Stimulated activated CD4-positive, alpha-beta T cell treated with anti-CD3 and anti-CD28 coated beads, Interleukin-1b, Interleukin-23, amount 100 ng/mL, for 48 hours (primary cell): ENCODE data around the gene DDAH2.
A peak's percentile ranks its signal among the peaks of the same experiment; 100 is the strongest.

Experiments used
- DNase-seq: peaks from one replicate; pipeline ENCODE4 v3.0.0-alpha.2; 2020

Gene DDAH2

GRCh38 chr6:31758281-31758680, 29.2 kb upstream of the DDAH2 start:
- DNase-seq = no peak

DNA sequence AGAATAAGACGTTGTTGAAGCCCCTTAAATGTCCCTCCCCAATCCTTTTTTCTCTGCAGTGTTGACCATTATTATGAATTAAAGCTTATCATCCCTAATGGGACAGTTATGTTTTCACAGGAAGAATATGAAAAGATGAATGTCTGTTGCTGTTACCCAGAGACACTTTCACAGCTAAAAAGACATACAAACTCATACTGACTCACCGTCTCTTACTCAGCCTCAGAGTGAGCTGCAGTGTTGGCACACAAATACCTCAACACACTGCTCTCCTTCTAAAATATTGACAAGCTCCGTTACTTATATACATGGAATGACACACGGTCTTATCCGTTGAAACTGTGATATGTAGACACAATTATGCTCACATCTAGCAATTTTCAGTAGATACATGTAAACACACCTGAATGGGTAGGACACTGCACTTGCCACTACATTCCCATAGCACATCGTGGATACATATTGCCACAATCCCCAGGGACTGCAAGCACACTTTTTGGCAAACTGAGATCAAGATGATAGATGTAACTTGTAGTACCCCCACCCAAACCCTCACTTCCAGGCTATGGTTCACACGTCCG, 23.7 kb upstream of the DDAH2 start:
- DNase-seq = no peak

GRCh38 chr6:31750411-31751022, 21.4 kb upstream of the DDAH2 start:
- DNase-seq = no peak

GRCh38 chr6:31749301-31750036, 20.4 kb upstream of the DDAH2 start:
- no peak for DNase-seq

DNA sequence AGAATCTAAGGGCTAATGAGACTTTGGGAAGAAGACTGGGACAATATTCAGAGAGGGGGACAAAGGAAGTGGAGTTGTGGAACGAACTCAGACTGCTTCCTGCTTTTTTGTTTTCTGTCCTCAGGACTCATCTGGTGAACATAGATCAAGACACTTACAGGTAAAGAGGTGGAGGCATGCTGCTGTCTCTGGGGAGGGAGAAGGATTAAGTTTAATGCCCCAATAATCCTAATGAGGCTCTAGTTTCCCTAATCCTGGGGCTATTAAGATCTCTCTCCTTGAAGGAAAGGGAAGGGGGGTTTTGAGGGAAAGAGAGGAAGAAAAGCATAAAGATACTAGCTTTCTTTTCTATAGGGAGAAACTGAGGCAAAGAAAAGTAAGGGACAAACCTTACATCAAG, 15.3 kb upstream of the DDAH2 start:
- no peak for DNase-seq

GRCh38 chr6:31742894-31743293, 13.8 kb upstream of the DDAH2 start:
- DNase-seq = no peak

DNA sequence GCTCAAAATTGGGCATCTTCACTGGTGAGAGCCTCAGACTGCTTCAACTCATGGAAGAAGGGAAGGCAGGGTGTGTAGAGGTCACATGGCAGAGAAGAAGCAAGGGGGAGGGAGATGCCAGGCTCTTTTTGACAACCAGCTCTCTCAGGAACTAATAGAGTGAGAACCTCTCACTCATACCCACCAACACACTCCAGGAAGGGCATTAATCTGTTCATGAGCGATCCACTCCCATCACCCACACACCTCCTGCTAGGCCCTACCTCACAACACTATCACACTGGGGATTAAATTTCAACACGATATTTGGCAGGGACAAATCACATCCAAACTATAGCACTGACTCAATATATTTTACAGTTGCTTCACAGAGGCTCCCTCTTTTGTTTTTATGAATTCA, 12.7 kb upstream of the DDAH2 start:
- DNase-seq = no peak

DNA sequence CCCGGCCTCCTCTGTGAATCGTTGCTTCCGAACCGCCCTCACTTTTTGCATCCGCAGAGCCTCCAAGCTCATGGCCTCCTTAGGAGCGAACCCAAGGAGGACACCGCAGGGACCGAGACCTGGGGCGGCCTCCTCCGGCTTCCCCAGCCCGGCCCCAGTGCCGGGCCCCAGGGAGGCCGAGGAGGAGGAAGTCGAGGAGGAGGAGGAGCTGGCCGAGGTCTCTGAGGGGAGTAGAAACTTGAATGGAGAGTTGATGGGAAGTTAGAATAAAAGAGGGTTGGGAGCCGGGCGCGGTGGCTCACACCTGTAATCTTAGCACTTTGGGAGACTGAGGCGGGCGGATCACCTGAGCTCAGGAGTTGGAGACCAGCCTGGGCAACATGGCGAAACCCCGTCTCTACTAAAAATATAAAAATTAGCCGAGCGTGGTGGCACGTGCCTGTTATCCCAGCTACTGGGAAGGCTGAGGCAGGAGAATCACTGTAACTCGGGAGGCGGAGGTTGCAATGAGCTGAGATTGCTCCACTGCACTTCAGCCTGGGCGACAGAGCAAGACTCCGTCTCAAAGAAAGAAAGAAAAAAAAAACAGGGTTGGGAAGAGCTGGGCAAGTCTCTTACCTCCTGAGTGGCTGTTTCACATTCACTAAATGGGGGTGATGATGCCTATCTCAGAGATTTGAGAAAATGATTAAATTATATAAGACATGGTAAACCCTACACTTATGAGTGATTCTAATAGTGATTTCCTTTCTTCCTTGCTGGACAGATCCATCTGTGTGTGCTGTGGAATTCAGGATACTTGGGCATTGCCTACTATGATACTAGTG, 11.5 kb upstream of the DDAH2 start:
- DNase-seq = no peak

- DNase-seq = peak; percentile 98
These were observed 10.7 kb upstream of the DDAH2 start, which contains the start of gene MSH5 for GRCh38 chr6:31739639-31740396. TSS of gene MSH5 (plus strand) at chr6:31740005. CDS start at chr6:31740467, 462 bp downstream.

- peak; percentile 48 for DNase-seq
These were observed 9.2 kb upstream of the DDAH2 start for GRCh38 chr6:31737991-31738979.

GRCh38 chr6:31737315-31737990, 8.4 kb upstream of the DDAH2 start:
- no peak for DNase-seq

- DNase-seq = no peak
These were observed 7.7 kb upstream of the DDAH2 start for GRCh38 chr6:31736768-31737314.

- DNase-seq = peak; percentile 81
These were observed 7.1 kb upstream of the DDAH2 start, which contains the start of gene CLIC1 for GRCh38 chr6:31736021-31736767. TSS of gene CLIC1 (minus strand) at chr6:31736530. CDS start at chr6:31736300, 230 bp downstream.

DNA sequence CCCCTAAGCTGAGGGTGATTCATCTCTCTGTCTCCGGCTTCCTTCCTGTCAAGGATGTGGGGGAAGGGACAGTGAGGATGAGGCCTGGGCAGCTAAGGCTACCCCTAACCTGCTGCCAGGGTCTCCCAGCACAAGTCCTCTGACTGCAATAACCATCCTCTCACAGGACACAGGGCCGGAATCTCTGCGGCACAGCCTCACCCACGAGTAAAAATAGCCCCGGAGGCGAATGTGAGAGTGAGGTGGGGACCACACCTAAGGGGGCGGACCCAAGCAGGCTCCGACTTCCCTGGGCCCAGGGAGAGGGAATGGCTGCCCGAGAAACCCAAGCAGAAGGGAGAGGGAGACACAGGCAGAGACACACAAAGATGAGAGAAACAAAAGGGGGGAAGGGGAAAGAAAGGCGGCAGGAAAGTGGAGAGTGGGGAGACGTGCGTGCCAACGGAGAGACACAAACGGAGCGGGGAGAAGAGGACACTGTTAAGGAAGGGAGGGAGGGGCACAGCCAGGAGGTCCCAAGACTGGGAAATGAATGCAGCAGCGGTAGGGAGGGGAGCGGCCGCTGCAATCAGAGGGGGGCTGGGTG, 5.8 kb upstream of the DDAH2 start:
- DNase-seq = peak; percentile 41

DNA sequence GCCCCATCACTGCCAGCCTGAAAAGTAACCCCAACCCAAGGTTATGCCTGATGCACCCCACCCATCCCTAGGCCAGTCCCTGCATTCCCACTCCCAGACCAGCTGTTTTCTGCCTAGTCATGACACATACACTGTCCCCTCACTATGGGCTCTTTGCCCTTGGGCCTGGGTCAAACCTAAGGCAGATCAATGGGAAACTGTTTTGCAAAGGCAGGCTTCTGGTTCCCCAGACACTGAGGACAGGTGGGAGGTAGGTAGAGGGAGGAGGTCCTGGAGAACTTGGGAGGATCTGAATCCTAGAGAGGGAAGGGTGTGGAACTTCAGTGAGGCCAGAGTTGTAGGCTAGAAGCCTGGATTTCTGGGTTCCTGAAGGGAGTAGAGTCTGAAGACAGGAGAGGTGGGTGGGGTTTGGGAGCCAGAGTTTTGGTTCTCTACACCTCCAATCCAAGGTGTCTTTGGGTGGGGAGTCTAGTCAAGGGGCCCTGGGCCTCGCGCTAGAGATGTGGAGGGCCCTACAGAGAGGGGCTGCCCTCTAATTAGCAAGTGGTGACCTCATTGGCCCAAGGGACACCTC, 5.2 kb upstream of the DDAH2 start:
- no peak for DNase-seq

DNA sequence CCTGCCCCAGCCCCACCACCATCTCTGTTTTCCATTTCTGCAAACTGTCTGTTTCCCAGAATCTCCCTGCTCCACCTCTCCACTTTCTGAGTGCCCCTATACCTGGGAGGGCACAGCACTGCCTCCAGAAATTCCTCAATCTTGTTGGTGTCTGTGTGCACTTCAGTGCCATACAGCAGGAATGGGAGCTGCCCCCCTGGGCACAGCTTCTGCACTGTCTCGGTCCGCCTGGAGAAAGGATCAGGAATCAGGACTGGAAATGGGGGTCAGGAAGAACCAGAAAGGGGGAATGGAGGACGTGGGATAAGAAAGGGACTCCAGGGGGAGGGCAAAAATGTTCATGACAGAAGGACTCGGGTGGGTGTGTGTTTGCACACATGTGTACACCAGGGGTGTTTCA, 4.6 kb upstream of the DDAH2 start:
- DNase-seq = no peak

DNA sequence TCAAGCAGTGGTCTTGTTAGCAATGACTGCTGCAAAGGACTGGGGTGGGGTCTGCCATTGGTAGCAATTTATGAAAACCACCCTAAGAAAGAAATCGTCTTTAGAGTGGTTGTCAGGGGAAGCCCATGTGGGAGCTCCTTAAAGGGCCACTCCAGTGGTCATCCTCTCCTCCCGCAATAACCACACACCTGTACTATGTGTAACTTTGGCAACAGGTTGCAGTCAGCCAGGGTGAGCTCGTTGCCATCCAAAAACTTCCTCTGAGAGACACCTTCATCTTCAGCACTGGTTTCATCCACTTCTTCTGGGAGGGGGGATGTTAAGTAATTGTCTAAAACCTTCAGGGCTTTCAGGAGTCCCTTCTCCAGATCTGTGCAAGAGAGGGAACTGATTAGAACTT, 2.9 kb upstream of the DDAH2 start:
- DNase-seq = no peak

- no peak for DNase-seq
These were observed 1.6 kb upstream of the DDAH2 start for GRCh38 chr6:31730631-31731086.
